ENCODE measurements around the gene IKBKE.

IKBKE gene

GRCh38 chr1:206442101-206442500, 28.2 kb upstream of the IKBKE start:
- no peak for FAIRE-seq
- TF ChIP-seq POLR2A (IDR thresholded peaks at IDR 0.05; ENCODE audit: low read depth, low read length), result no peak
- no peak for TF ChIP-seq TAF1 (IDR thresholded peaks at IDR 0.05; ENCODE audit: borderline replicate concordance, low read depth, low read length)
- no peak for TF ChIP-seq POLR2AphosphoS5 (IDR thresholded peaks at IDR 0.05; ENCODE audit: low read depth, low read length)
- no peak for DNase-seq (ENCODE audit: insufficient read length)

GRCh38 chr1:206445116-206445515, 25.2 kb upstream of the IKBKE start:
- TF ChIP-seq POLR2AphosphoS5 (IDR thresholded peaks at IDR 0.05; ENCODE audit: low read depth, low read length), result no peak
- no peak for TF ChIP-seq TAF1 (IDR thresholded peaks at IDR 0.05; ENCODE audit: borderline replicate concordance, low read depth, low read length)
- no peak for TF ChIP-seq POLR2A (IDR thresholded peaks at IDR 0.05; ENCODE audit: low read depth, low read length)
- no peak for FAIRE-seq
- no peak for DNase-seq (ENCODE audit: insufficient read length)

- FAIRE-seq, result no peak
- DNase-seq (ENCODE audit: insufficient read length), result no peak
- TF ChIP-seq POLR2A (IDR thresholded peaks at IDR 0.05; ENCODE audit: low read depth, low read length) (no peak), TAF1 (IDR thresholded peaks at IDR 0.05; ENCODE audit: borderline replicate concordance, low read depth, low read length) (no peak)
Measured at GRCh38 chr1:206445911-206446356, 24.3 kb upstream of the IKBKE start.

- no peak for TF ChIP-seq POLR2A (IDR thresholded peaks at IDR 0.05; ENCODE audit: low read depth, low read length)
- TF ChIP-seq POLR2AphosphoS5 (IDR thresholded peaks at IDR 0.05; ENCODE audit: low read depth, low read length), result no peak
- no peak for TF ChIP-seq TAF1 (IDR thresholded peaks at IDR 0.05; ENCODE audit: borderline replicate concordance, low read depth, low read length)
- DNase-seq (ENCODE audit: insufficient read length) (no peak), FAIRE-seq (no peak)
Measured at GRCh38 chr1:206446688-206447421, 23.4 kb upstream of the IKBKE start.

- TF ChIP-seq POLR2A (IDR thresholded peaks at IDR 0.05; ENCODE audit: low read depth, low read length) (no peak), TAF1 (IDR thresholded peaks at IDR 0.05; ENCODE audit: borderline replicate concordance, low read depth, low read length) (no peak), POLR2AphosphoS5 (IDR thresholded peaks at IDR 0.05; ENCODE audit: low read depth, low read length) (no peak)
- FAIRE-seq (no peak), DNase-seq (ENCODE audit: insufficient read length) (no peak)
Measured at GRCh38 chr1:206447422-206447765, 22.9 kb upstream of the IKBKE start.

- no peak for FAIRE-seq
- no peak for DNase-seq (ENCODE audit: insufficient read length)
- TF ChIP-seq TAF1 (IDR thresholded peaks at IDR 0.05; ENCODE audit: borderline replicate concordance, low read depth, low read length), result no peak
- TF ChIP-seq POLR2A (IDR thresholded peaks at IDR 0.05; ENCODE audit: low read depth, low read length), result no peak
- no peak for TF ChIP-seq POLR2AphosphoS5 (IDR thresholded peaks at IDR 0.05; ENCODE audit: low read depth, low read length)
Measured at GRCh38 chr1:206447792-206448191, 22.5 kb upstream of the IKBKE start.

GRCh38 chr1:206448471-206448870, 21.8 kb upstream of the IKBKE start:
- TF ChIP-seq POLR2A (IDR thresholded peaks at IDR 0.05; ENCODE audit: low read depth, low read length) (no peak), TAF1 (IDR thresholded peaks at IDR 0.05; ENCODE audit: borderline replicate concordance, low read depth, low read length) (no peak), POLR2AphosphoS5 (IDR thresholded peaks at IDR 0.05; ENCODE audit: low read depth, low read length) (no peak)
- no peak for FAIRE-seq
- no peak for DNase-seq (ENCODE audit: insufficient read length)

- TF ChIP-seq POLR2AphosphoS5 (IDR thresholded peaks at IDR 0.05; ENCODE audit: low read depth, low read length), result no peak
- TF ChIP-seq TAF1 (IDR thresholded peaks at IDR 0.05; ENCODE audit: borderline replicate concordance, low read depth, low read length), result no peak
- no peak for TF ChIP-seq POLR2A (IDR thresholded peaks at IDR 0.05; ENCODE audit: low read depth, low read length)
- FAIRE-seq (no peak), DNase-seq (ENCODE audit: insufficient read length) (no peak)
Measured at GRCh38 chr1:206449565-206449964, 20.7 kb upstream of the IKBKE start.

GRCh38 chr1:206450281-206450680, 20.0 kb upstream of the IKBKE start:
- FAIRE-seq (no peak), DNase-seq (ENCODE audit: insufficient read length) (no peak)
- TF ChIP-seq POLR2AphosphoS5 (IDR thresholded peaks at IDR 0.05; ENCODE audit: low read depth, low read length) (no peak), POLR2A (IDR thresholded peaks at IDR 0.05; ENCODE audit: low read depth, low read length) (no peak), TAF1 (IDR thresholded peaks at IDR 0.05; ENCODE audit: borderline replicate concordance, low read depth, low read length) (no peak)

GRCh38 chr1:206451134-206451686, 19.1 kb upstream of the IKBKE start:
- DNase-seq (ENCODE audit: insufficient read length) (no peak), FAIRE-seq (no peak)
- TF ChIP-seq POLR2AphosphoS5 (IDR thresholded peaks at IDR 0.05; ENCODE audit: low read depth, low read length), result no peak
- TF ChIP-seq POLR2A (IDR thresholded peaks at IDR 0.05; ENCODE audit: low read depth, low read length), result no peak
- TF ChIP-seq TAF1 (IDR thresholded peaks at IDR 0.05; ENCODE audit: borderline replicate concordance, low read depth, low read length), result no peak

- DNase-seq (ENCODE audit: insufficient read length), result no peak
- no peak for FAIRE-seq
- TF ChIP-seq POLR2A (IDR thresholded peaks at IDR 0.05; ENCODE audit: low read depth, low read length) (no peak), TAF1 (IDR thresholded peaks at IDR 0.05; ENCODE audit: borderline replicate concordance, low read depth, low read length) (no peak), POLR2AphosphoS5 (IDR thresholded peaks at IDR 0.05; ENCODE audit: low read depth, low read length) (no peak)
Measured at GRCh38 chr1:206453111-206453510, 17.2 kb upstream of the IKBKE start.

GRCh38 chr1:206455289-206455665, 15.0 kb upstream of the IKBKE start:
- no peak for FAIRE-seq
- TF ChIP-seq POLR2AphosphoS5 (IDR thresholded peaks at IDR 0.05; ENCODE audit: low read depth, low read length) (no peak), TAF1 (IDR thresholded peaks at IDR 0.05; ENCODE audit: borderline replicate concordance, low read depth, low read length) (no peak), POLR2A (IDR thresholded peaks at IDR 0.05; ENCODE audit: low read depth, low read length) (no peak)

More at GRCh38 chr1:206455289-206455665, 15.0 kb upstream of the IKBKE start:
- DNase-seq (ENCODE audit: insufficient read length), result no peak
